ENCODE data around the gene LHCGR.

DNA sequence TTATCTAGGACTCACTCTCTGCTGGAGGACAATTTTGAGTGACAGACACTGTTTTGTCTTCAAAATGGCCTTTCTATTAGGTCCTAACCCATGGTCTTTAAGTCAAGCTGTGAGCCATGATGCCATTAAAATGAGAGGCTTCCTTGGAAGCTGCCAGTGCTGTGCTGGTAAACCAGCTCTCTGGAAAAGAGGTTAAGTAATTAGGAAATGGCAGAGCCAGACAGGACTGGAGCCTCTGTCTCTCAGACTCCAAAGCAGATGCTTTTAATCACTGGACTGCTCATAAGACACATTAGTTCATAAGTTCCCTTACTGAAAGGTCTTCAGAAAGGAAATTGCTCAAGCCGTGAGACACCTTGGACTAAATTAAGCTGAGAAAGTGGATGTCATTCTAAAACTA is 25.8 kb upstream of the LHCGR start:
- TF ChIP-seq, protein P1, sequence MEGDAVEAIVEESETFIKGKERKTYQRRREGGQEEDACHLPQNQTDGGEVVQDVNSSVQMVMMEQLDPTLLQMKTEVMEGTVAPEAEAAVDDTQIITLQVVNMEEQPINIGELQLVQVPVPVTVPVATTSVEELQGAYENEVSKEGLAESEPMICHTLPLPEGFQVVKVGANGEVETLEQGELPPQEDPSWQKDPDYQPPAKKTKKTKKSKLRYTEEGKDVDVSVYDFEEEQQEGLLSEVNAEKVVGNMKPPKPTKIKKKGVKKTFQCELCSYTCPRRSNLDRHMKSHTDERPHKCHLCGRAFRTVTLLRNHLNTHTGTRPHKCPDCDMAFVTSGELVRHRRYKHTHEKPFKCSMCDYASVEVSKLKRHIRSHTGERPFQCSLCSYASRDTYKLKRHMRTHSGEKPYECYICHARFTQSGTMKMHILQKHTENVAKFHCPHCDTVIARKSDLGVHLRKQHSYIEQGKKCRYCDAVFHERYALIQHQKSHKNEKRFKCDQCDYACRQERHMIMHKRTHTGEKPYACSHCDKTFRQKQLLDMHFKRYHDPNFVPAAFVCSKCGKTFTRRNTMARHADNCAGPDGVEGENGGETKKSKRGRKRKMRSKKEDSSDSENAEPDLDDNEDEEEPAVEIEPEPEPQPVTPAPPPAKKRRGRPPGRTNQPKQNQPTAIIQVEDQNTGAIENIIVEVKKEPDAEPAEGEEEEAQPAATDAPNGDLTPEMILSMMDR (conservative IDR thresholded peaks at IDR 0.05; ENCODE audit: low read depth, low read length), result no peak
- TF ChIP-seq POLR2A (IDR thresholded peaks at IDR 0.05; ENCODE audit: low read depth, low read length) (no peak), BHLHE40 (IDR thresholded peaks at IDR 0.05; ENCODE audit: low read depth, low read length) (no peak)
- TF ChIP-seq, protein P2, sequence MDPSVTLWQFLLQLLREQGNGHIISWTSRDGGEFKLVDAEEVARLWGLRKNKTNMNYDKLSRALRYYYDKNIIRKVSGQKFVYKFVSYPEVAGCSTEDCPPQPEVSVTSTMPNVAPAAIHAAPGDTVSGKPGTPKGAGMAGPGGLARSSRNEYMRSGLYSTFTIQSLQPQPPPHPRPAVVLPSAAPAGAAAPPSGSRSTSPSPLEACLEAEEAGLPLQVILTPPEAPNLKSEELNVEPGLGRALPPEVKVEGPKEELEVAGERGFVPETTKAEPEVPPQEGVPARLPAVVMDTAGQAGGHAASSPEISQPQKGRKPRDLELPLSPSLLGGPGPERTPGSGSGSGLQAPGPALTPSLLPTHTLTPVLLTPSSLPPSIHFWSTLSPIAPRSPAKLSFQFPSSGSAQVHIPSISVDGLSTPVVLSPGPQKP (IDR thresholded peaks at IDR 0.05; ENCODE audit: borderline replicate concordance, low read depth, low read length), result no peak
